Central memory CD4-positive, alpha-beta T cell (primary cell): ENCODE results near the gene P2RY6.

ENCODE experiments used
- DNase-seq: peaks from one replicate; pipeline ENCODE4 v3.0.0; 2022

P2RY6 gene

DNA sequence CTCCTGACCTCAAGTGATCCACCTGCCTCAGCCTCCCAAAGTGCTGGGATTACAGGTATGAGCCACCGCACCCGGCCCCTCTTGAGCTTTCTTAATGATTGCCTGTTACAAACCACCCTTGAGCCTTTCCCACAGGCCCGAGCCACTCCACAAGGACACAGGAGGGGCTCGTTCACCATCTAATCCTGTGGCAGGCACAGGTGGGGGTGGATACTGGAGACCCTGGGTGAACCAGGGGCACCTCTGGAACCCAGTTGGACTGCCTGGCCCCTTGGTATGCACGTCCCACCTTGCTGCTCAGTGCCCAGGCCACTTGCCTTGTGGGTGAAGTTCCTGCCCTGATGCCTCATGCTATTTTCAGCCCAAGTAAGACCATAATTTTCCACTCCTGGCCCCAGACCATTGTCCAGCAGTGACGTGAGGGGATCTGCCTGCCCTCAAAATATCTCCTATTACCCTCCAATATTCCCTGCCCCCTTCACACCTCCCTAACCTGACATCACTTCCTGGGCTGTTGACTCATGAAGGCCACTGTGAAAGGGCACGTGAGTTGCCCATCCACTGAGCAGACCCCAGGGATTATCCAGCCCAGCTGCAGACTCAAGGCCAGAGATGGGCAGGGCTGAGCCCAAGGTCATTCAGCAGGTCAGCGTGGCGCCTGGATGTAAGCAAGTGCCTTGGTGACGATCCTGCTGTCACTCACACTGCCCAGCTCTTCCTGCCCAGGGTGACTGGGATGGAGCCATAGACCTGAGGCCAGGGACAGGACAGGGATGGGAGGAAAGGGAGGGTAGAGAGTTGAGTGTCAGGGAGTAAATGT lies 34.5 kb upstream of the P2RY6 start:
- no peak for DNase-seq

DNA sequence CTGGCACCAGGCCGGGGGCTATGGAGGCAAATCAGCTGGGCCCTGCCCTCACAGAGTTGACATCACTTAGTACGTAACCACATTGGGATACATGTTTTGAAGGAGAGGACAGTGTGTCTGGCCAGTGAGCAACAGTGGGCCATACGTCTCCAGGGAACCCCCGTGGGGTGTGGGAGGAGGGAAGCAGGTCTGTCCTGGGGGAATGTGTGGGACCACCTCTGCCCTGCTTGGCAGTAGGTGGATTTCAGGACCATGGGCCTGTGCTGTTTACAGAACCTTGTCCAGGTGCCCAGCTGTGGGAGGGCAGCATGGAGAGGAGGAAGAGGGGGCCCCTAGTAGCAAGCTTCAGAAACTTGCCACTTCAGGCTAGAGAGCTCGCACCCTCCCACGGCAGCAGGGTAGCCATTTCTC lies 33.0 kb upstream of the P2RY6 start:
- no peak for DNase-seq

DNA sequence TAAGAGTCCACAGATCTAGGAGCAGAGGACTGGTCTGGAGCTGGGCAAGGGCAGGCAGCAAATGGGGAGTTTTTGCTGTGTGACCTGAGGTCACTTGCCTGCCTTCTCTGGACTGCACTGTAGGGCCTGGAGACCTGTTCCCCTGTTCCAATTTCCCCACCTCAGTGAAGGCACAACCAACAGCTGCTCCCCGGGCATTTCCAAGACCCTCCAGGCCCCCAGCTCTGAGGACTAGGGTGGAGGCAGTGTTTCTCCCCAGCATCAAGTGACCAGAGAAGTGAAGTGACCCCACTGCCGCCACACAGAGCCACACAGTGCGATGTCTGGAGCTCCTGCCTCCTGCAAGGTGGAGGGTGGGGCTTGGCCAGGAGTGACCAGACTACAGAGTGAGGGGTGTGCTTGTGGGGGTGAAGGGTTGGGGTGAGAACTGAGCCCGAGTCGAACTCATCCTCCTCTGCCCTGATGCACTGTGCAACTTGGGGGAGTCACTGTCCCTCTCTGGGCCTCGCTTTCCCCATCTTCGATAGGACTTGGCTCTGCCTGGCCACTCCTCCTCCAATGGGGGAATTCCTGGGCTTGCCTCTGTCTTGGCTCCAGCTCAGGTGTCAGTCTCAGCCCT lies 32.5 kb upstream of the P2RY6 start:
- DNase-seq: no peak

DNA sequence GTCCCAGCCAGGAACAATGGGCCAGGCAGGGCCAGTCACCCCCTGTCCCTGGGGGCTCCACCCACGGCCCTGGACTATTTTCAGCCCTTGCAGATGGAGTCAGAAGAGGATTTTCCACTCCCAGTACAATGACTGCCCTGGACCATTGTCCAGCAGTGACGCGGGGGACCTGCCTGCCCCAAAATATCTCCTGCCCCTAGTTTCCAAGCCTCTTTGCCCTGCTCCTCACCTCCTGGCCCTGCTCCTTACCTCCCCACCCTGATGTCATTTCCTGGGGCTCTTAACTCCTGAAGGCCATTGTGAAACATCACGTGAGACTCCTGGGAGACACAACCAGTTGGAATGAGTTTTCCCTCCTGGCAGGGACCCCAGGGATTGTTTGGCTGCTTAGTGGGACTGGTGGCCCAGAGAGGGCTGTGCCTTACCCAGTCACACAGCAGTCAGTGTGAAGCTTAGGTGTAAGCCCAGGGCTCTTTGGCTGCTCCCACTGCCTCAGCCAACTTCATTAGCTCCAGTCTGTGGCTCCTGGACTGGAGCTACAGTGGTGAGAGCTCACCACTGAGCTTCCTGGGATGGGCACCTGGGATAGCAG lies 31.9 kb upstream of the P2RY6 start:
- DNase-seq: no peak

- DNase-seq: no peak
Measured at GRCh38 chr11:73241300-73241699, 30.8 kb upstream of the P2RY6 start.

DNA sequence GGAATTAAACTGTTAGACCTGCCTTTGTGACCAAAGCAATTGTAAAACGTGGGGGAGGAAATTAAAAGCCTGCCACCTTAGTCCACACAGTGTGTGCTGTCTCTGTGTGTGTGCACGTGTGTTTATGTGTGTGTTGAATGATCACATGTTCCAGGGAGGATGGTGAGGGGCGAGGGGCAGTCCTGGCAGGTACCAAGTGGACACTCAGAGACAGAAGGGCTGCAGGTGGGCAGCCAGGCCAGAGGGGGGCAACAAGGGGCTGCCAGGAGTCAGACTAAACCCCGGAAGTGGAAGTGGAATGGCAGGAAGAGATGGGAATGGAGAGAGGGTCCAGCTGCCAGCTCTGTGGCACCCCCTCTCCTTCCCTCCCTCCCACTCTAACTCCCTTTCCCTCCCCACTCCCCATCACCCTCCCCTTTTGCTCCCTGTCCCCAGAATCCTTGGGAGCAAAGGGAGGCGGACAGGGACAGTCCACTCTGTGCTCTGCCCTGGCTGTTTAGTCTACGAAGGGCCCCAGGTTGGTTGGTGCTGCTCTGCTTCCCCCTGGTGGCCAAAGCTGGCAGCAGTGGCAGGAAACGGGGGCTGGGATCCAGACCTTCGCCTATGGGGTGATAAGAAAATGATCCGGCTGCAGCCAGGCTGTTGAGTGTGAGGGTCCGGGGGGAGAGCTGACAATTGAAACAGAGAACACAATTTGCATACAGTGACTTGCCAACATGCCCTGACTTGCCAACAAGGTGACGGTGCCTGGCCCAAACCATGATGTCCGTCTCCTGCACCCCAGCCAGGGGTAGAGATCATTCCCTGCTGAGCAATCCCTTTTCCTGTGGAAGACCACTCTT lies 29.7 kb upstream of the P2RY6 start:
- DNase-seq: peak; percentile 48

DNA sequence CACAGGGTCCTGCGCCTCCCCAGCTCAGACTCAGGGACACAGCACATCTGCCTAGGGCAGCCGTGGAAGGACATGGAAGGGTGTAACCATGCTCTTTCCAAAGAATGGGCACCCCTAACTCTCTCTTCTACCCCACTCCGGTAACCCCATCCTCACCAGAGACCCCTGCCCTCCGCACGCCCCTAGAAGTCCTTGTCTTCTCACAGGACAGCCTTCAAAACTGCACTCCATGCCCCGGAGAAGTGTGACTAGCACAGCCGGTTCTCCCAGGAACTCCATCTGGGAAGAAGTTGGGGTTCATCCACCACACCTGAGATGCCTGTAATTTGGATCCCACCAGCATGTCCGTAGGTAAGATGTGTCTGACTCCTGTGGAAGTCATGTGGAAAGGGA lies 29.0 kb upstream of the P2RY6 start:
- no peak for DNase-seq

GRCh38 chr11:73244589-73245240 lies 27.4 kb upstream of the P2RY6 start:
- no peak for DNase-seq

GRCh38 chr11:73245461-73245860 lies 26.7 kb upstream of the P2RY6 start:
- no peak for DNase-seq

DNA sequence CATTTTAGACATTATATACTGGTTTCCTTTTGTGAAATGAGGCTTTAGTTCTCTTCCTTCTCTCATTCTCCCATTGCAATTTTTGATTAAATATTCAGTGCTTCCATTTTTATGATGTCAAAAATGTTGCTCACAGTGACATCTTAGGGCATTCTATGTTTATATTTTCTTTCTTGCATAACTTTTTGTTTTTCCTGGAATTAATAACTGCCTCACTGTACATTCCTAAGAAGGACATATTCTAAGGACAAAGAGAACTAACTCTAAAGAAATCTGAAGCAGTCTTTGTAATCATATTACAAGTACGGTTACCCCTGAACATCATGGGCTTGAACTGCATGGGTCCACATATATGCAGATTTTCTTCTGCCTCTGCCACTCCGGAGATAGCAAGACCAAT lies 25.8 kb upstream of the P2RY6 start:
- no peak for DNase-seq

- DNase-seq: no peak
Measured at GRCh38 chr11:73248526-73249185, 23.5 kb upstream of the P2RY6 start.

GRCh38 chr11:73249304-73249703 lies 22.8 kb upstream of the P2RY6 start:
- DNase-seq: no peak

DNA sequence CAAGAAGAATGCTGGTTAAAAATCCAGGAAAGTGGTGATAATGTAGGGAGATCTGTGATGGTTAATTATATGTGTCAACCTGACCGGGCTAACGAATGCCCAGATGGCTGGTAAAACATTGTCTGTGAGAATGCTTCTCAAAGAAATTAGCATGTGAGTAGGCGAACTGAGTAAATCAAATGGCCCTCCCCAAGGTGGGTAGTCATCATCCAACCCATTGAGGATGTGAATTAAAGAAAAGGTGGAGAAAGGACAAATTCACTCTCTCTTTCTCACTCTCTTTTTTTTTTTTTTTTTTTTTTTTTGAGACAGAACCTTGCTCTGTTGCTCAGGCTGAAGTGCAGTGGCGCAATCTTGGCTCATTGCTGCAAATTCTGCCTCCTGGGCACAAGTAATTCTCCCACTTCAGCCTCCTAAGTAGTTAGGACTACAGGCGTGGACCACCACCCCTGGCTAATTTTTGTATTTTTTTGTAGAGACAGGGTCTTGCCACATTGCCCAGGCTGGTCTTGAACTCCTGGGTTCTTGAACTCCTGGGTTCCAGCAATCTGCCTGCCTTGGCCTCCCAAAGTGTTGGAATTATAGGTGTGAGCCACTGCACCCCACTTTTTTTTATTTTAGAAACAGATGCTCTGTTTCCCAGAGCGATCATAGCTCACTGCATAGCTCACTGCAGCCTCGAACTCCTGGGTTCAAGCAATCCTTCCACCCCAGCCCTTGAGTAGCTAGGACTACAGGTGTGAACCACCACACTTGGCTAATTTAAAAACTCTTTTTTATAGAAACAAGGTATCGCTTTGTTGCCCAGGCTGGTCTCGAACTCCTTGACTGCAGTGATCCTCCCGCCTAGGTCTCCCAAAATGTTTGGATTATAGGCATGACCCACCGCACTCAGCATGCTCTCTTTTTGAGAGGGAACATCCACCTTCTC lies 22.0 kb upstream of the P2RY6 start:
- DNase-seq: no peak

DNA sequence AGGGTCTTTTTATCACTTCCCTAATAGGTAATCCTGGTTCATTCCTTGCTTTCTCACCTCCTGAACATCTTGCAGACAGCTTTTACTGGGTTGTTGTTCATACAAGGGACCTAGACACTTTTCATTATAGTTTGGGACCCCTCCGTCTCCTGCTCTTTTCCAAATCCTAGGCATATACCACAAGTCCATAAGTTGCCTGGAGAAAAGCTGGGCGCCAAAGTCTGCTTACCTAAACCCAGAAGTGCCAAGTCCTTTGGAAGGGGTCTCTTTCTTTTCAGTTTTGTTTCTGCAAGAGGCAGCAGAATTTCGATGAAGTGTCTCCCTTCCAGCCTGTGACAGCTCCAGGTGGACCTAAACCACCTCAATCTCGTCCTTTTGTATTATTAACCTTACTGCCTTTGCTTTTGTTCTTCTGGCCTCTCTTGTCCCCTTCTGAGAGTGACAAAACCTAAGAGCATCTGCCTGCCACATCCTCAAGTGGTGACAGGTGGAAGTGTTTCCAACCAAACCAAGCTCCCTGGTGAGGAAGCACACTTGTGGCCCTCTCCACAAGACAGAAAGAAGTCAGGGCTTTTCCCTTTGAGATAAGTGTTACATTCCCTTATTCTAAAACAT lies 19.5 kb upstream of the P2RY6 start:
- DNase-seq: no peak

DNA sequence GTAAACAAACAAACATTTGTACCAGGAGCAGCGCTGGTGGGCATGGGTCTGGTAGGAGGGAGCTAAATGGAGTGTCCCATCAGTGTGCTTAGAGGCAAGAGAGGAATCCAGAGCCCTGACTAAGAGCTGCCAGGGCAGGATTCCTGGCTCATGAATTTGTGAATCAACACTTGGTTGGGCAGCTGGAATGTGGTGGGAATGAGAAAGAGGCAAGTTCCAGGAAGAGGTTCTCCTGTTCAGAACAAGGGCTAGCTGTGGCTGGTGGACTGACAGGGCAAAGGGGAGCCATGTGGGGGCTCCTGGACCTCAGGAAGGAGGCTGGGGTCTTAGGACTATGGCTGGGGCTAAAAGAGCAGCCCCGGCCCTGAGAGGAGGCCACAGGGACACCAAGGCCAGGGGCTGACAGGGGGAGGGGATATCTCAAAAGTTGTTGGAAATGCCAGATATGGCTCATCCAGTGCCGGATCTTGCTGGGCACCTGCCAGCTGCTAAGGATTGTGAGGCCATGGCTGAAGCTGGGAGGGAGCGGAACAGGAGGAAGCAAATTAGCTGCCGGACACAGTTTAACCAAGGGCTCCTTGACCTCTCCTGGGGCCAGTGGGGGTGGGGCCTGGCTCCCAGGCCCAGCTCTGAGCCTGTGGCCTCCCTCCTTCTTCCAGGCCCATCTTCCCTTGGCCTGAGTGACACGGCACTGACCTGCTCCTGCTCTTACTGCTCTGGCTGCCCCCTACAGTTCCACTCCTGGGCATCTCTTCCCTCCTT lies 14.6 kb upstream of the P2RY6 start:
- no peak for DNase-seq

- no peak for DNase-seq
Measured at GRCh38 chr11:73258104-73259035, 13.8 kb upstream of the P2RY6 start.

DNA sequence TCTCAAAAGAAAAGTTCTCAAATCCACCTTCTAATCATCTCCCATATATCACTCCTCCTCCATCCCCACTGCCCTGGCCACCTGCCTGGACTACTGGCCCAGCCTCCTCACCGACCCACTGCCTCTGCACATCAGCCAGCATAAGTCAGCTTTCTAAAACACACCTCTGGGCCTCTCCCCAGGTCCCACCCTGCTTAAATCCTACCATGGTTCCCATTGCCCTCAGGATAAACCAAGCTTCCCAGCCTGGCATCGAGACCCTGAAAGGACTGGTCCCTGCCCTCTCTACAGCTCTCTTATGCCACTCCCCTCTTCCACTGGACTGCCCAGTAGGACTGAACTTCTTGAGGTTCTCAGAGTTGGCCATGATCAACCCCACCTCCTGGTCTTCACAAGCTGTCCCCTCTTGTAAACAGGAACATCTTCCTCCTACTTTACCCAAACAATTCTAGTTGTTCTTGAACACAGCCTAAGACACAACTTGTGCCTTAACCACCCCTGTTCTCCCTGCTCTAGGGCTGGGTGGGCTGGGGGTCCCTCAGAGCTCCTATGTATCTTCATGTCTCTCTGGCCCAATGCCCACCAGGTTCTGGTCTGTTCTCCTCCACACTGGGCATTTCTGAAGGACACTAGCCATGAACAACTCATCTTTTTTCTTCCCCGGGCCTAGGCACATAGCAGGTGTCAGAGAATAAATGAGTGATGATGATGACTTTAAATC lies 12.6 kb upstream of the P2RY6 start:
- no peak for DNase-seq

DNA sequence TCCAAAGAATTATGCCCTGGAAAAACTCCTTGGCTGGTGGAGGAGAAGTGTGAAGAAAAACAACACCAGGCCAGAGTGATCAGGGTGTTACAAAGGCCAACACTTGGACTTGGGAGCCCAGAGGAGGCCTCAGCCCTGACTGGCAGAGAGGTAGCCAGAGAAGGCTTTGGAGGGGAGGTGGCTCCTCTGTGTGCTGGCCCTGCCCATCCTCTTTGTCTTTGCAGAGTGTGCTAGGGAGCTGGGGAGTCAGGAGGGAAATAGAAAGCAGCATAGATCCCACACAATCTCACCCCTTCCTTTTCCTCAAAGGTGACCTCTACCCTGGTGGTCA lies 12.0 kb upstream of the P2RY6 start:
- no peak for DNase-seq
